Measurements from ENCODE around the gene UGT1A8. TPM values are rescaled to one million over a fixed set of nuclear protein-coding genes. Genes with fewer than 3 reads are reported as not detected.

UGT1A8 gene
- total RNA-seq, 1 experiment from 2014 or later = 0.17 TPM

DNA sequence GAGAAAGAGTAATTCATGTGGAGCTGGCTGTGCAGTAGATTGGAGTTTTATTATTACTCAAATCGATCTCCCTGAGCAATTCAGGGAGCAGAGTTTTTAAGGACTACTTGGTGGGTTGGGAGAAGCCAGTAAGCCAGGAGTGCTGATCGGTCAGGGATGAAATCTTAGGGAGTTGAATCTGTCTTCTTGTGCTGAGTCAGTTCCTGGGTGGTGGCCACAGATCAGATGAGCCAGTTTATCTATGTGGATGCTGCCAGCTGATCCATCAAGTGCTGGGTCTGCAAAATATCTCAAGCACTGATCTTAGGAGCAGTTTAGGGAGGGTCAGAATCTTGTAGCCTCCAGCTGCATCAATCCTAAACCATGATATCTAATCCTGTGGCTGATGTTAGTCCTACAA, 17.0 kb upstream of the UGT1A8 start:
- H3K4me1 ChIP-seq (replicated peaks; ENCODE audit: insufficient read depth) = peaks cover 17% of the 10 kb centered on the region
- H3K79me2 ChIP-seq (ENCODE audit: low read depth) = no peaks in the 10 kb centered on the region
- no TSS peak for BruUV-seq (replicated peaks)
- H3F3A ChIP-seq (ENCODE audit: insufficient read depth, low read depth) = no peaks in the 10 kb centered on the region
- H3K9me3 ChIP-seq (ENCODE audit: insufficient read depth, low read depth) = peaks cover 6% of the 10 kb centered on the region; the same call in 1 of the 2 replicates
- ChIA-PET POLR2A (ENCODE audit: unreplicated experiment) (no interaction called here), CTCF (no interaction called here)
- no peak for TF ChIP-seq EZH2 (IDR thresholded peaks at IDR 0.05; ENCODE audit: low read depth)
- TF ChIP-seq, protein P1, sequence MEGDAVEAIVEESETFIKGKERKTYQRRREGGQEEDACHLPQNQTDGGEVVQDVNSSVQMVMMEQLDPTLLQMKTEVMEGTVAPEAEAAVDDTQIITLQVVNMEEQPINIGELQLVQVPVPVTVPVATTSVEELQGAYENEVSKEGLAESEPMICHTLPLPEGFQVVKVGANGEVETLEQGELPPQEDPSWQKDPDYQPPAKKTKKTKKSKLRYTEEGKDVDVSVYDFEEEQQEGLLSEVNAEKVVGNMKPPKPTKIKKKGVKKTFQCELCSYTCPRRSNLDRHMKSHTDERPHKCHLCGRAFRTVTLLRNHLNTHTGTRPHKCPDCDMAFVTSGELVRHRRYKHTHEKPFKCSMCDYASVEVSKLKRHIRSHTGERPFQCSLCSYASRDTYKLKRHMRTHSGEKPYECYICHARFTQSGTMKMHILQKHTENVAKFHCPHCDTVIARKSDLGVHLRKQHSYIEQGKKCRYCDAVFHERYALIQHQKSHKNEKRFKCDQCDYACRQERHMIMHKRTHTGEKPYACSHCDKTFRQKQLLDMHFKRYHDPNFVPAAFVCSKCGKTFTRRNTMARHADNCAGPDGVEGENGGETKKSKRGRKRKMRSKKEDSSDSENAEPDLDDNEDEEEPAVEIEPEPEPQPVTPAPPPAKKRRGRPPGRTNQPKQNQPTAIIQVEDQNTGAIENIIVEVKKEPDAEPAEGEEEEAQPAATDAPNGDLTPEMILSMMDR (conservative IDR thresholded peaks at IDR 0.05) = no peak
- intact Hi-C loops (cut with micrococcal nuclease; ENCODE audit: unreplicated experiment) = no loop called here
- no peak overlapping the region for H2AFZ ChIP-seq
- no peaks in the 10 kb centered on the region for H3K9me2 ChIP-seq (ENCODE audit: insufficient read depth)
- H3K27ac ChIP-seq = no peak overlapping the region
- no peaks in the 10 kb centered on the region for H4K20me1 ChIP-seq (ENCODE audit: insufficient read depth)
- H3K4me2 ChIP-seq = no peak overlapping the region
- DNase-seq = peak in 1 of 2 experiments; percentile 34
- no peaks in the 10 kb centered on the region for H3K27me3 ChIP-seq (ENCODE audit: insufficient read depth, low read depth)
- no peak overlapping the region for H3K4me3 ChIP-seq
- H3K36me3 ChIP-seq (ENCODE audit: low read depth) = no peaks in the 10 kb centered on the region

GRCh38 chr2:233602076-233602475, 15.4 kb upstream of the UGT1A8 start:
- intact Hi-C loops (cut with micrococcal nuclease; ENCODE audit: unreplicated experiment) = no loop called here
- Histone ChIP-seq H3K9me3 (ENCODE audit: insufficient read depth, low read depth) (peaks cover 16% of the 10 kb centered on the region), H3K36me3 (ENCODE audit: low read depth) (no peaks in the 10 kb centered on the region), H3K27me3 (ENCODE audit: insufficient read depth, low read depth) (no peaks in the 10 kb centered on the region), H3K4me2 (no peak overlapping the region), H3K9me2 (ENCODE audit: insufficient read depth) (no peaks in the 10 kb centered on the region), H3K4me1 (replicated peaks; ENCODE audit: insufficient read depth) (peaks cover 17% of the 10 kb centered on the region), H3F3A (ENCODE audit: insufficient read depth, low read depth) (no peaks in the 10 kb centered on the region), H3K27ac (no peak overlapping the region), H3K79me2 (ENCODE audit: low read depth) (no peaks in the 10 kb centered on the region), H4K20me1 (ENCODE audit: insufficient read depth) (no peaks in the 10 kb centered on the region), H3K4me3 (no peak overlapping the region), H2AFZ (no peak overlapping the region)
- TF ChIP-seq, protein P1 (conservative IDR thresholded peaks at IDR 0.05) = no peak
- TF ChIP-seq EZH2 (IDR thresholded peaks at IDR 0.05; ENCODE audit: low read depth) = no peak
- no peak for DNase-seq
- ChIA-PET CTCF (no interaction called here), POLR2A (ENCODE audit: unreplicated experiment) (no interaction called here)
- no TSS peak for BruUV-seq (replicated peaks)

DNA sequence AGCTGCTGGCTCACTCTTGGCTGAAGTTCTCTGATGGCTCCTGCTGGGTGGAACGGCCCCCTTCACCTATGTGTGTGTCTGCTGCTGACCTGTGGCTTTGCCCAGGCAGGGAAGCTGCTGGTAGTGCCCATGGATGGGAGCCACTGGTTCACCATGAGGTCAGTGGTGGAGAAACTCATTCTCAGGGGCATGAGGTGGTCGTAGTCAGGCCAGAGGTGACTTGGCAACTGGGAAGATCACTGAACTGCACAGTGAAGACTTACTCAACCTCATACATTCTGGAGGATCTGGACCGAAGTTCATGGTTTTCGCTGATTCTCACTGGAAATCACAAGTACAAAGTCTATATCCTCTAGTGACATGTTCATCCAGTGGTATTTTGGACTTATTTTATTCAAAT, 13.9 kb upstream of the UGT1A8 start:
- Histone ChIP-seq H3K4me3 (no peak overlapping the region), H3K9me3 (ENCODE audit: insufficient read depth, low read depth) (peaks cover 16% of the 10 kb centered on the region), H3F3A (ENCODE audit: insufficient read depth, low read depth) (no peaks in the 10 kb centered on the region; the same call in 1 of the 2 replicates), H3K36me3 (ENCODE audit: low read depth) (no peaks in the 10 kb centered on the region), H4K20me1 (ENCODE audit: insufficient read depth) (no peaks in the 10 kb centered on the region), H3K4me2 (no peak overlapping the region), H3K79me2 (ENCODE audit: low read depth) (no peaks in the 10 kb centered on the region), H3K9me2 (ENCODE audit: insufficient read depth) (no peaks in the 10 kb centered on the region), H3K27ac (no peak overlapping the region), H3K4me1 (replicated peaks; ENCODE audit: insufficient read depth) (peaks cover 2% of the 10 kb centered on the region; the same call in 1 of the 2 replicates), H3K27me3 (ENCODE audit: insufficient read depth, low read depth) (no peaks in the 10 kb centered on the region), H2AFZ (no peak overlapping the region)
- BruUV-seq (replicated peaks) = no TSS peak
- no peak for DNase-seq
- POLR2A ChIA-PET (ENCODE audit: unreplicated experiment) = no interaction called here
- intact Hi-C loops (cut with micrococcal nuclease; ENCODE audit: unreplicated experiment) = no loop called here
- CTCF ChIA-PET = no interaction called here
- no peak for TF ChIP-seq EZH2 (IDR thresholded peaks at IDR 0.05; ENCODE audit: low read depth)
- TF ChIP-seq, protein P1 (conservative IDR thresholded peaks at IDR 0.05) = no peak
